GM21360 (cell line): Measurements from ENCODE around the gene SMU1.
"Not testable (repeated sequence)": the region's sequence is repeated elsewhere in the genome, so short reads cannot be mapped to it uniquely, and the experiment has no call there.

Experiments
- ATAC-seq: cut with Tn5 transposase; IDR thresholded peaks from one replicate; pipeline ENCODE4 v1.9.1; 2021; ENCODE audit warnings: mild to moderate bottlenecking, moderate library complexity; ENCODE audit not compliant: unreplicated experiment

Gene SMU1

DNA sequence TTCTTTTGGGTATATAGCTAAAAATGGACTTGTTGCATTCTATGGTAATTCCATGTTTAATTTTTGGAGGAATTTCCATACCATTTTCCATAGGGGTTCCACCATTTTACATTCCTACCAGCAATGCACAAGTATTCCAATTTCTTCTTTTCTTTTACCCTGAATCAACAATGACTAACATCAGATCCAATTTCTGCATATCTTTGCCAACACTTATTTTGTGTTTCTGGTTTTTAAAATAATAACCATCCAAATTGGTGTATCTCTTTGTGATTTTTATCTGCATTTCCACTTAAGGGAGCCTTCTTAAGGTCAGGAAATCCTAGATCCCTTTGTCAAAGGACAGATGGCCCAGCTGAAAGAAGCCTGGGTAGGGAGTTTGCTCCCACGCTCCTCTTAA, 29.5 kb upstream of the SMU1 start:
- no peak for ATAC-seq

DNA sequence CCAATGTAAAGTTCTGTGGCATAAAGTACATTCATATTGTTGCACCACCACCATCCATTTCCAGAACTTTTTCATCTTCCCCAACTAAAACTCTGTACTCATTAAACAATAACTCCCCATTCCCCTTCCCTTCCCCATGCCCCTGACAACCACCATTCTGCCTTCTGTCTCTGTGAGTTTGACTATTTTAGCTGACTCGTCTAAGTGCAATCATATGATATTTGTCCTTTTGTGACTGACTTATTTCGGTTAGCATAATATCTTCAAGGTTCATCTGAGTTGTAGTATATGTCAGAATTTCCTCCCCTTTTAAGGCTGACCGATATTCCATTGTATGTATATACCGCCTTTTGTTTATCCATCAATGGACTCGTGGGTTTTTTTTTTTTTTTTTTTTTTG, 29.0 kb upstream of the SMU1 start:
- no peak for ATAC-seq

DNA sequence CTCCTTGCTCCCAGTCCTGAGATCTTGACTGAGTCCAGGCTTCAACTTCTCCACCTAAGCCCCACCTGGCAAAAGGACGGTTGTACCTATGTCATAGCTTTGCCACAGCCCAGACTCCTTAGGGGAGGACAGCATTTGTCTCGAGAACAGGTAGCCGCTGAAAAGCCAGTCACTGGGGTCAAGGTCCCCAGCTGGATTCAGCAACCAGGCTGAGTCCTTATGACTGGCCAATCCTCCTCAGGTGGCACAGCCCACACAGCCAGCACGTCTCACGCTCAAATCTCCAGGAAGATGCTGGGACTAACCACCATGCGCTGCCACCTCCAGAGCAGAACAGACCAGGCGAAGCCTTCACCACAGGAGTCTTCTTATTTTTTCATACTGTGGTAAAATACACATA, 27.9 kb upstream of the SMU1 start:
- no peak for ATAC-seq

DNA sequence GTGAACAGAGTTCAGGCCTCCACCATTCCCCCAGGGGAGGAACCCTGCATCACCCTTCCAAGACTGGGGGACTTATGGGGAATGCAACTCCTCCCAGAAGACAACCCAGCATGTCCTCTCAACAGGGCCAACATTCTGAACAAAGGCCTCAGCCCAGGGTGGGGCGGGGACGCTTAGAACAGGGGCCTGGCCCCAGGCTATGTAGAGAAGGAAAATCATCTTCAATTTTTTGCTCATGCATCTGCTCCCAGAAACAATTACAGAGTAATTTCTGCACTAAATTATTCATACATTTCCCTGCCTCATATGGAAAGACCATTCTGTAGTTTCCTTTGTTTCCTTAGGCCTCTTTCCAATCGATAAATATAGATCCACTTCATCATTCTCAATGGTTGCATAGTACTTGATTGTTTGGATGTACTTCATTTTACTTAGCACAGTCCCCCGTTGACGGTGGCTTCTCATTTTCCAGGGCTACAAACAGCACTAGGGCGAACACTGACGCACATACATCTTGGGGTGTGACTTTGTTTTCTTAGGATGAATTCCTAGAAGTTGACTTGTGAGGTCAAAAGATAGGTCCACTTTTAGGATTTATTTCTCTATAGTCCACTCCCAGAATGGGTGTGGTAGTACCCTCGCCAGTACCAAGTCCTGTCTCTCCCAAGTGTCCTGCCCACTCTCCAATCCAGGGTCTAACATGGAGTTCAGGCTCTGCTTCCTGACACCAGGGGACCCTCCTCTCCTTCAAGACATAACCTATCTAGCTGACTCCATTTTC, 27.2 kb upstream of the SMU1 start:
- no peak for ATAC-seq

DNA sequence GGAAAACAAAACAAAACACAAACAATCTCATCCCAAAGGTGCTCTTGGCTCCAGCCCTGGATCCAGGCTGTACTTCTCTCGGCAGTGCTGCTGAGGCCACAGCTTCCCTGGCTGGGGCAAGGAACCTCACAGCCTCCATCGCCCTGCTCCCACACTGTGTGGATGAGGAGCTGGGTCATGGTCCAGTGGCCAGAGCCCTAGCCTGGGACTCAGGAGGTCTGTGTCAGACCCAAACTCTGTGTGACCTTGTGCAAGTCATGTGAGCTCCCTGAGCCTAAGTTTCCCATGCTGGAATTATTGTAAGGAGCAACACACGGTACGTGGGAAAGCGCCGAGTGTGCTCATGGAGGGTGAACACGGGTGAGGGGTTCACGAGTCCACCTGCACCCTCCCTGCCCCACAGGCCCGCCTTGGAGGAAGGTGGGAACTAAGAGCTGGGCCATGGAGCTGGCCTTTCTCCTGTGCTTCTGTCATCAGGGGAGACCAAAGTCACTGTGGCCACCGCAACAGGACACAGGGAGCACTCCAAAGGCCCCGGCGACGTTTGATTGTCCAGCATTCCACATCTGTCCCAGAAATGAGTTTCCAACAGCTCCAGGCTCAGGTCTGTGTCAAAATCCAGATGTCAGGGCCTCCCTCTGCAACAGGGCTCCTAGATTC, 26.2 kb upstream of the SMU1 start:
- no peak for ATAC-seq

DNA sequence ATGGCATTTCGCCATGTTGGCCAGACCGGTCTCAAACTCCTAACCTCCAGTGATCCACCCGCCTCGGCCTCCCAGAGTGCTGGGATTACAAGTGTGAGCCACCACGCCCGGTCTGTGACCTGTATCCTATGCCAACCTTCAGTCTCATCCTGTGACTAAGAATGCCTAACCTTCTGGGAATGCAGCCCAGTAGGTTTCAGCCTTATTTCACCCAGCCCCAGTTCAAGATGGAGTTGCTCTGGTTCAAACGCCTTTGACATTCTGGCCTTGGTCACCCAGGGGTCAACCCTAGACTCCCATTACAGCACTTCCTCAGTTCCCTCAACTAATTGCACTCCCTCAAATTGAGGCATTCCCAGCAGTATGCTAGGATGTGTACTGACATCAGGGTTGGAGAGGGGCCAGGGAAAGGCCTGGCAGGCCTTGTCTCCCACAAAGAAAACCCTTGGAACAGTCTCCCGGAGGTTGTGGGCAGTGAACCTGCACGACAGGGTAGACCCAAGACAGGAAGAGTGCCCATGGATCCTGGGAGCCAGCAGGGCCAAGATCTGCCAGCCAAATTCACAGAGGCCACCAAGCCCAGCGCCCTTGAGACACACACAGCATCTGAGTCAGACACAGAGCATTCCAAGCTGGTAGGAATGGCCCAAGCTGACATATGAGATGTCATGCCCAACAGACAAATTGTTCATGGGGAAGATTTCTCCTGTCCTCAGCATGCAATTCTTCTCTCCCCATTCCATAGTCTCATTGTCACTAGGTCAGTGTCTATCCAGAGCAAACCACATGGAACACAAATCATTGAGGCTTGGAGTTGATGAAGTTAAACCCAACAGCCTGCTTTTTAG, 24.9 kb upstream of the SMU1 start:
- no peak for ATAC-seq

DNA sequence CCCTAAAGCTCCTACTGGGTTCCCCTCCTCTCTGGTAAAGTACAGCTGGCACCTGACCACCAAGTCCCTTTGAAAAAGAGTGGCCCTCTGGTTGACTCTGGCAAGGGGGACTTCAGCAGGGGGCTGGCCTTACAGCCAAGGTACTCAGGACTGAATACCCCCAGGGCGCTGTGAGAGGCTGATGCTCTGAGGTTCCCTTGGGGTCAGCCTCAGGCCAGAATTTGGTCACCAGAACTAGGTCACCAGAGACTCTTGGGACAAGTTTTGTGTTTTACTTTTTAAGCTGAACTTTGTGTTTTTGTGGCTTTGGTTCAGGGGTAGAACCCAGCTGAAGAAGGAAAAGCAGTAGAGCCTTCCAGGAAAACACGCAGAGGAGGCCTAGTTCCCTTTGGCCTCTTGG, 23.3 kb upstream of the SMU1 start:
- no peak for ATAC-seq

DNA sequence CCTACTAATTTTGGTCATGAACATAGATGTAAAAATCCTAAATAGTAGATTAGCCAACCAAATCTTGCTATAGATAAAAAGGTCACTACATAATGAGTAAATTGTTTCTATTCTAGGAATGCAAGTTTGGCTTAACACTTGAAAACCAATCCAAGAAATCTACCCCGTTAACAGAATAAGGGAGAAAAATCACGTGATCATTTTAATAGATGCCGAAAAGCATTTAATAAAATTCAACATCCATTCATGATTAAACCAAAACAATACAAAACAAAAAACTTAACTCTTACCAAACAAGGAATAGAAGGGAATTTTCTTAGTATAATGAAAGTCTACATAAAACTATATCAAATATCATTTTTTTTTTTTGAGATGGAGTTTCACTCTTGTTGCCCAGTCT, 20.7 kb upstream of the SMU1 start:
- no peak for ATAC-seq

DNA sequence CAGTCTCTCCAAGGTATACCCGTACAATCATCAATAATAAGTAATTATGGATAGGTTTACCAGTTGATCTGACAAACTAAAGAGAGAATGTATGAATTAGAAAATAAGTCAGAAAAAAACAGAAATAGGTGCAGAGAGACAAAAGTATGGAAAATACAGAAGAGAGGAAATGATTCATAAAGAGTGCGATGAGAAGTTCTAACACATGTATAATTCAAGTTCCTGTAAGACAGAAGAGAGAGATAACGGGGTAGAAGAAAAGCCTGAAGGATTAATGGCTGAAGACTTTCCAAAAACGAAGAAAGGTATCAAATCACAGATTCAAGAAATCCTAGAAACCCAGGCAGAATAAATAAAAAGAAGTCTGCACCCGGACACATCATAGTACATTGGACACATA, 16.2 kb upstream of the SMU1 start:
- ATAC-seq = no peak

DNA sequence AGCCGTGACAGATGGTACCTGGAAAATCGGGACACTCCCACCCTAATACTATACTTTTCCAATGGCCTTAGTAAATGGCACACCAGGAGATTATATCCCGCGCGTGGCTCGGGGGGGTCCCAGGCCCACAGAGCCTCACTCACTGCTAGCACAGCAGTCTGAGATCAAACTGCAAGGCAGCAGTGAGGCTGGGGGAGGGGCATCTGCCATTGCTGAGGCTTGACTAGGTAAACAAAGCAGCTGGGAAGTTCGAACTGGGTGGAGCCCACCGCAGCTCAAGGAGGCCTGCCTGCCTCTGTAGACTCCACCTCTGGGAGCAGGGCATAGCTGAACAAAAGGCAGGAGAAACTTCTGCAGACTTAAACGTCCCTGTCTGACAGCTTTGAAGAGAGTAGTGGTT, 9.2 kb upstream of the SMU1 start:
- ATAC-seq = not testable (repeated sequence)

DNA sequence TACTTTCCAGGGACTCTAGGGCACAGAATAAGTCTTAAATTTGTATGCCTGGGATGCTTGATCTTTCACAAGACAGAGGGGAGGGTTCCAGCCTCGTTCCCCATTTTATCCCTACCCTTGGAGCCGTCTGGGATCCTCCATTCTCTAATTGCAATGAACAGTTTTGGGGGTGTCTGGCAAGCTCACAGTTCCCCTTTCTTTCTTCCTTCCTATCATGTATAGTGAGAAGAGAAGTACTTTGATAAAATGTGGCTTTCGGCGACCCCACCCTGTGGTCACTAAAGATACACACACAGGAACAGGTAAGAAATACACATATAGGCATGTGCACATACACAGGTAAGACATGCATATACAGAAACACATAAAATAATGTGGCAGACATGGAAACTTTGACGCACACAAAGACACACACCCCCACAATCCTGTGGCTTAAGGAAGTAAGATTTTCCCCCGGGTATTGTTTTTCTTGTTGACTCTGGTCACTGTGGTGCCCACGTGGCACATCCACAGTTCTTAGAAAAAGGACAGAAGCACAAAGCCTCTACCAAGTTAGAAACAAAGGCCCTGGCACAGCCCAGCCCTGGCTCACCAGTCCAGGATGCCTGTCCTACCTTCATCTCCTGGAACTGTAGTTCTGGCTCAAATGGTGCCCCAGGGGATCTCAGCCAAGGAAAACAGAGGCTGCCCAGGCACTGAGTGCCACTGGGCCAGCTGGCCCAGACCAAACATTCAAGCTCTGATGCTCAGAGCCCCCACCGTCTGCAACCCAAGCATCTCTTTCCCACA, 6.3 kb upstream of the SMU1 start:
- ATAC-seq = no peak

DNA sequence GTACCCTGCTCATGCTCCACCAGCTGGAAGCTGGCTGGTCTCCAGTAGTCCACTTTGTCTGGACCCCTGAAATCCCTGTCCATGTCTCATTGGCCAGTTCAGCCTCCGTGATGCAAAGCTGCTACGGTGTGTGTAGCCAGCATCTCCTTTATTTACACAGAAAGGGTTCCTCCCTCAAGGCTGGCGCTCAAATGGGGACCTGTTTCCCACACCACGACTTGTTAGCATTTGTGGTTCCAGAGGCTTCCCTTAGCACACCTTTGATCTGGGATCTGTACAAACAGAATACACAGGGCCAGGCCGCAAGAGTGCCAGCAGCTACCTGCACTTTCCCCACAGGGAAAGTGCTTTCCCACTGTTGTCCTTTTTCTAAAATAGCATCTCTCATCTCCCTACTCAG, 5.7 kb upstream of the SMU1 start:
- no peak for ATAC-seq

DNA sequence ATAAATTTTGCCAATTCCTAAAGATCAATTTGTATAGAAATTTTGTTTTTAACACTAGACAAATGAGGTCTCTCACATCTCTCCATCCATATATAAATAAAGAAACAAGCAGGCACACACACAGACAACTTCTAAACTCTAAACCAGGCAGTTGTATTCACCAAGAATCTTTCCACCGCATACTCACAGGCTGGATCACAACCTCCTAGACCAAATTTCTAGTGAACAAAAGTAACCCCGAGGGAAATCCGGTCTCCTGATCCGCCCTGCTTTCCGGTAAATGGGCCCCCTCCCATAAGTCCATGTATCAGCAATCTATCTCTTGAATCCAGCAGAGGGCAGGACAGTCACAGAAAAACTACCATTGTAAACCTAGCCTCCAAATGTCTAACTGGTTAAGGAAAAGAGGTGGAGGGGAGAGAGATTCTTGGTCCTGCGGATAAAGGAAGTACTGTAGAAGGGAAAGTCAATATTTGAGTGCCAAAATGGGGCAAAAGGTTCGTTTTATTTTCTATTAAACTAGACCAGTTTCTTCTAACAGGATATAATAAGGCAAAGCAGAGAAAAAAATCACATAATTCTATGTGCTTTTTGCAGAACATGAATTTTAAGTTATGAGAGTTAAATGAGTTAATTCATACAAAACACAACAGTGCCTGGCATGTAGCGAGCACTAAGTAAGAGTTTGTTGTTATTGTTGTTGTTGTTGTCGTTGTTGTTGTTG, 4.8 kb upstream of the SMU1 start:
- peak; percentile 48 for ATAC-seq

DNA sequence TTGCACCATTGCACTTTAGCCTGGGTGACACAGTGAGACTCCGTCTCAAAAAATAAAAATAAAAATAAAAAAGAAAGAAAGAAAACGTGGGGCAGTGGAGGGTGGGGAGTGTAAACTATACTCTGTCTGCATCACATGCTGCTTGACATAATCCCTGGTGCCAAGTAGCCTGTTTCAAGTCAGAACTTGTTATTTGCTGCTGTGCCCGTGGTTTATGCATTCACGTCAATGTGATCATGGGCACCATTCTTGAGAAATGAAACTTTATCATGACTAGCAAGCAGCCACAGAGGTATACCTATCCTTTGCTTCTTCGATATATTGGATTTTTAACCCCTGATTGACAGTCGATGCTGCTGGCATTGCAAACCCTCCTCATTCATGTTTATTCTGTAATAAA, 4.1 kb upstream of the SMU1 start:
- ATAC-seq = no peak

DNA sequence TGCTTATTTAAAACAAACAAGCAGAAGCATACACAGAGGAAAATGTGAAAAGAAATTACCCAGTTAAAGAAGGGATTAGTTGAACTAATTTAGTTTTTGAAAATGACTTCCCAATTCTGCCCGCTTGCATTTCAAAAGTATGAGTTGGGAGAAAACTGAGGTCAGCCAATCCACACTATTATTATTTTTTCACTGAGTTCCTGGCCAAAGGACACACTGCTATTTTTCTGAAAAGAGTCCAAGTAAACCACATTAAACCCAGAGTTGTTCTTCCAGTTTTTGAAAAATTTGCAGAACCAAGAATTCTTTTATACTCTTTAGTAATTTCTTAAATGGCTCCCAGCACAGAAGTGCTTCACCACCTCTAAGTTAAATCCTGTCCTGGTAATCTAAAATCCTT, 7.5 kb downstream of the SMU1 start:
- ATAC-seq = no peak

DNA sequence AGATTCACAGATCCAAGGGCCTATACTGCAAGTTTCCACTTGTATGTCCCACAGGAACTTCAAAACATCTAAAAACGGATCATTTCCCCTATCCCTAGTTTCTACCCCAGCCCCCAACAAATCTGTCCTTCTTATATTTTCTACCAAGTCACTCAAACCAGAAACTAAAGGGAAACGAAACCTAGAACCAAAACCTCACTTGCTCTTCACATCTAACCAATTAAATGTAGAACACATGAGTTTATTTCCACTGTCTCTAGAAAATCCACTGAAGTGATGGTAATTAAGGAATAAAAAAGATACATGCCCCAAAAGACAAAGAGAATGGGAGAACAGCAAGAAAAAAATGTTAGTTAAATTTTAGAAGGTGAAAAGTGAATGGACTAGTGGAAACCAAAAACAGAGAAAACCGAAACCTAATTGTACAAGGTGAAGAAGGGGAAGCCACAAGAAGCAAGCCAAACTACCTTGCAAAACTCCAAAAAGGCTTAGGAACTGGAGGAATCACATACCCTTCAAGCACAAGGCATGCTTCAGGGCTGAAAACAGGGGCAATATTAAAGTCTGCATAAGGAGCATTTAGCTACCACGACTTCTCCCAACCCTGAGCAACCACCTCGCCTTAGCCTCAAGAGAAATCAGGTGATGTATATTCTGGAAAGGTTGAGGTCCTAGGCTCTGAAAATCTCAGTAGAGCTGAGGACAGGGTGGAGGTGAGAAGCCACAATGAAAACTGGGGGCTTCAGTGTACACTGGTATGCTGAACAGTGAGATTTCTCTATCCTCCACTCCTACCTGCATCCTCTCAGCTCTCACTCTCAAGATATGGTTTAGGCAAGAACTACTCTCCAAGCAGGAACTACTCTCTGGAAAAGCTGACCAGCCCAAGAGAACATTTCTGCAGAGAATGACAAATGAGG, 11.1 kb downstream of the SMU1 start:
- ATAC-seq = peak; percentile 61

DNA sequence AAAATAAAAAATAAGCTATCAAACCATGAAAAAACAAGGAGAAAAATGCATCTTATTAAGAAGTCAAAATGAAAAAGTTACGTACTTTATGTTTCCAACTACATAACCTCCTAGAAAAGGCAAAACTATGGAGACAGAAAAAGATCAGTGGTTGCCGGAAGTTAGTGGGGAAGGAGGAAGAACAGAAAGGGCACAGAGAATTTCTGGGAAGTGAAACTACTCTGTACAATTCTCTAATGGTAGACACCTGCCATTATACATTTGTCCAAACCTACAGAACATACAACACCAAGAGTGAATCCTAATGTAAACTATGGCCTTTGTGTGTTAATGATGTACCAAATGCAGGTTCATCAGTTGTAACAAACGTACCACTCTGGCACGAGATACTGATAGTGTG, 25.3 kb downstream of the SMU1 start:
- ATAC-seq = no peak

DNA sequence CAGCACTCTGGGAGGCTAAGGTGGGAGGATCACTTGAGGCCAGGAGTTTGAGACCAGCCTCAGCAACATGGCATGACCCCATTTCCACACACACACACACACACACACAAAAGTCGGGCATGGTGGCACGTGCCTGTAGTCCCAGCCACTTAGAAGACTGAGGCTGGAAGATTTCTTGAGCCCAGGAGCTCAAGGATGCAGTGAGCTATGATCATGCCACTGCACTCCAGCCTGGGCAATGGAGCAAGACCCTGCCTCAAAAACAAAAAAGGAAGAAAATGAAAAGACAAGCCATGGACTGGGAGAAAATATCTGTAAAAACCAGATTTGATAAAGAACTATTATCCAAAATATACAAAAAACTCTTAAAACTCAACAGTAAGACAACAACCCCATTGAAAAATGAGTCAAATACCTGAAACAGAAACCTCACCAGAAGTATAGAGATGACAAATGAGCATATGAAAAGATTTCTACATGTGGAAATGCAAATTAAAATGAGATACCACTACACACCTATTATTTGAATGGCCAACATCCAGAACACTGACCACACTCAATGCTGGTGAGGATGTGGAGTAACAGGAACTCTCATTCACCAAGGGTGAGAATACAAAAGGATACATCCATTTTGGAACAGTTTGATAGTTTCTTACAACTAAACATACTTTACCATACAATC, 26.7 kb downstream of the SMU1 start:
- ATAC-seq = peak; percentile 74

DNA sequence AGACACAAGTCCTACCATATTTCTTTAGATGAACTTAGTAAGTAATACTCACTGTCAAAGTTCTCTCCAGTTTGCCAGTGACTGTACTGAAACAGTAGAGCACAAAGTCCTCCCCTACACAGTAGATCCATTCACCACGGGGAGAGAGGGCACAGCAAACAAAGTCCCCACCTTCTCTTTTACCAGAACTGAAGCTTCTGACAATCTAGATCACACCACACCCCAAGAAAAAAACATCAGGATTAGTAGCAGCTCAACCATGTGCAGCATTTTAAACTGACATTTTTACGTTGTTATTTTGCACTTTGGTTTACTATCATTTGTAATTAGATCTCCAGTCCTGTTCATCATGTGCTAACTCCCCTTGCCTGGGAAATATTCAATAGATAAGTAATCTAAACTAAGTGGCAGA, 28.4 kb downstream of the SMU1 start:
- no peak for ATAC-seq
